KMS-11 (cell line): ENCODE measurements around the gene GH2.
"Not testable (repeated sequence)": the region's sequence is repeated elsewhere in the genome, so short reads cannot be mapped to it uniquely, and the experiment has no call there.

Experiments used
- H2AFZ ChIP-seq: fragments of 200-600 bp; sonication (generic); 2 replicates; pipeline ENCODE4 v1.6.1; 2016; ENCODE audit warnings: antibody characterized with exemption, mixed run types, low read depth
- H3K27ac ChIP-seq: fragments of 200-600 bp; sonication (generic); 2 replicates; pipeline ENCODE4 v1.6.1; 2016; ENCODE audit warnings: mild to moderate bottlenecking, mixed run types
- H3K27me3 ChIP-seq: fragments of 200-600 bp; sonication (generic); 2 replicates; pipeline ENCODE4 v1.6.1; 2017; ENCODE audit warnings: mild to moderate bottlenecking, low read depth, mixed run types, moderate library complexity; ENCODE audit not compliant: insufficient read depth
- H3K36me3 ChIP-seq: fragments of 200-600 bp; sonication (generic); 2 replicates; pipeline ENCODE4 v1.6.1; 2017; ENCODE audit warnings: mild to moderate bottlenecking, mixed run types; ENCODE audit not compliant: insufficient read depth
- H3K4me1 ChIP-seq: fragments of 200-600 bp; sonication (generic); 2 replicates; pipeline ENCODE4 v1.6.1; 2016; ENCODE audit warnings: mild to moderate bottlenecking, low read depth, mixed run types; ENCODE audit not compliant: poor library complexity, severe bottlenecking
- H3K4me2 ChIP-seq: fragments of 200-600 bp; sonication (generic); 2 replicates; pipeline ENCODE4 v1.7.0; 2016; ENCODE audit warnings: mild to moderate bottlenecking, mixed run types
- H3K4me3 ChIP-seq: fragments of 200-600 bp; sonication (generic); IDR thresholded peaks from 2 replicates; pipeline ENCODE4 v1.6.1; 2017; ENCODE audit warnings: low read depth, low read length, mixed read lengths; ENCODE audit not compliant: insufficient read depth
- H3K79me2 ChIP-seq: fragments of 200-600 bp; sonication (generic); 2 replicates; pipeline ENCODE4 v1.6.1; 2016; ENCODE audit warnings: low read depth, mixed run types; ENCODE audit not compliant: insufficient read depth
- H3K9ac ChIP-seq: fragments of 200-600 bp; sonication (generic); 2 replicates; pipeline ENCODE4 v1.6.1; 2016; ENCODE audit warnings: mild to moderate bottlenecking, mixed run types
- H4K20me1 ChIP-seq: fragments of 200-600 bp; sonication (generic); 2 replicates; pipeline ENCODE4 v1.6.1; 2016; ENCODE audit warnings: mild to moderate bottlenecking, mixed run types; ENCODE audit not compliant: insufficient read depth
- CTCF ChIP-seq: fragments of 200-600 bp; sonication (generic); conservative IDR thresholded peaks from 2 replicates; pipeline ENCODE4 v1.6.1; 2017; ENCODE audit warnings: low read depth, mild to moderate bottlenecking, antibody characterized with exemption, low read length, moderate library complexity, mixed read lengths

GH2 gene

GRCh38 chr17:63859257-63859656, 22.5 kb downstream of the GH2 start:
- Histone ChIP-seq H3K27ac (no peak overlapping the region), H2AFZ (no peak overlapping the region), H3K27me3 (peaks cover 8% of the 10 kb centered on the region; the same call in 1 of the 2 replicates), H3K79me2 (no peaks in the 10 kb centered on the region), H3K9ac (no peak overlapping the region), H3K4me2 (no peak overlapping the region), H3K4me3 (no peak overlapping the region), H4K20me1 (no peaks in the 10 kb centered on the region), H3K36me3 (no peaks in the 10 kb centered on the region), H3K4me1 (no peaks in the 10 kb centered on the region)
- TF ChIP-seq CTCF: no peak

- H3K36me3 ChIP-seq, H3K4me1 ChIP-seq, H3K27ac ChIP-seq, H3K4me2 ChIP-seq, H4K20me1 ChIP-seq, H3K27me3 ChIP-seq, H3K79me2 ChIP-seq, H3K4me3 ChIP-seq, H3K9ac ChIP-seq, H2AFZ ChIP-seq: not testable (repeated sequence)
Measured at GRCh38 chr17:63856425-63856824, 25.3 kb downstream of the GH2 start.

GRCh38 chr17:63855185-63855584, 26.6 kb downstream of the GH2 start:
- no peaks in the 10 kb centered on the region for H3K36me3 ChIP-seq
- no peak for TF ChIP-seq CTCF
- H3K79me2 ChIP-seq: no peaks in the 10 kb centered on the region
- H4K20me1 ChIP-seq: no peaks in the 10 kb centered on the region
- no peaks in the 10 kb centered on the region for H3K4me1 ChIP-seq
- no peak overlapping the region for H2AFZ ChIP-seq
- no peak overlapping the region for H3K4me3 ChIP-seq
- no peak overlapping the region for H3K9ac ChIP-seq
- H3K27ac ChIP-seq: no peak overlapping the region
- H3K4me2 ChIP-seq: no peak overlapping the region
- peaks cover 8% of the 10 kb centered on the region; the same call in 1 of the 2 replicates for H3K27me3 ChIP-seq

- H4K20me1 ChIP-seq: no peaks in the 10 kb centered on the region
- no peaks in the 10 kb centered on the region for H3K4me1 ChIP-seq
- no peak overlapping the region for H3K4me3 ChIP-seq
- H3K4me2 ChIP-seq: no peak overlapping the region
- no peaks in the 10 kb centered on the region for H3K79me2 ChIP-seq
- no peak overlapping the region for H3K9ac ChIP-seq
- no peak for TF ChIP-seq CTCF
- peaks cover 5% of the 10 kb centered on the region; the same call in 1 of the 2 replicates for H3K27me3 ChIP-seq
- no peaks in the 10 kb centered on the region for H3K36me3 ChIP-seq
- H3K27ac ChIP-seq: no peak overlapping the region
- no peak overlapping the region for H2AFZ ChIP-seq
Measured at GRCh38 chr17:63854709-63855108, 27.0 kb downstream of the GH2 start.

GRCh38 chr17:63853260-63853659, 28.5 kb downstream of the GH2 start:
- no peak for TF ChIP-seq CTCF
- Histone ChIP-seq H2AFZ (no peak overlapping the region), H3K27ac (no peak overlapping the region), H3K4me1 (peaks cover 3% of the 10 kb centered on the region), H3K79me2 (no peaks in the 10 kb centered on the region), H3K36me3 (no peaks in the 10 kb centered on the region), H3K4me3 (no peak overlapping the region), H4K20me1 (no peaks in the 10 kb centered on the region), H3K9ac (no peak overlapping the region), H3K27me3 (no peaks in the 10 kb centered on the region), H3K4me2 (no peak overlapping the region)
